Measurements from ENCODE around the gene PRKAG2.

The PRKAG2 gene

GRCh38 chr7:151738925-151739324 is 138.0 kb downstream of the PRKAG2 start:
- no peak for DNase-seq

GRCh38 chr7:151736403-151736909 is 140.5 kb downstream of the PRKAG2 start:
- DNase-seq = no peak

GRCh38 chr7:151735851-151736402 is 141.0 kb downstream of the PRKAG2 start:
- no peak for DNase-seq

DNA sequence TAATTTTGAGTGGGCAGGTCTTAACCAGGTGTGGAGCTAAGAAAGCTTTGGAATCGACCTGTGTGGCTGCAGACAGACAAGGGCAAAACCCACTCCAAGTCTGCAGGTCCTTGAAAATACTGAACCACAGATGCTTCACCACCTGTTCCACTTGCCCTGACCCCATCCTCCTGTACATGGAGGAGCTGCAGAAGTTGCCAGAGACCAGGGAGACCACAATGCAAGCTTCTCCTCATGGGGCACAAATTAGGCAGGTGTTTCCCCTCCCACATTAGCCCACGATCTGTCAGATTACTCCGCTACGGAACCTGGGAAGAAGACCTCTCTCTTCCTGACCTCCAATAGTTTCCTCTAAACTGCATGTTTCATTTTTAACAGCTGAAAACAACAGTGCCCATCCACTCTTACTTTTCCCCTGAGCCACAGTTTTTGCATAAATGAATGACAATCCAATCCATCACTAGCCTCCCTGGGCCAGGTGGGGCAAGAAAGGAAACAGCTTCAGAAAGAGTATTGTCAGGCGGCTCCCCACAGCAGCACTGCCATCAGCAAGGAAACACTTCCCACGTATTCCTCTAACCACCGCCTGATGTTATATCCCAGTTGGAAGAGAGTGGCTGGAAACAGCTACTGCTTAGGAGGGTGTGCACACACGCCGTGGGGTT is 141.6 kb downstream of the PRKAG2 start:
- DNase-seq = no peak

DNA sequence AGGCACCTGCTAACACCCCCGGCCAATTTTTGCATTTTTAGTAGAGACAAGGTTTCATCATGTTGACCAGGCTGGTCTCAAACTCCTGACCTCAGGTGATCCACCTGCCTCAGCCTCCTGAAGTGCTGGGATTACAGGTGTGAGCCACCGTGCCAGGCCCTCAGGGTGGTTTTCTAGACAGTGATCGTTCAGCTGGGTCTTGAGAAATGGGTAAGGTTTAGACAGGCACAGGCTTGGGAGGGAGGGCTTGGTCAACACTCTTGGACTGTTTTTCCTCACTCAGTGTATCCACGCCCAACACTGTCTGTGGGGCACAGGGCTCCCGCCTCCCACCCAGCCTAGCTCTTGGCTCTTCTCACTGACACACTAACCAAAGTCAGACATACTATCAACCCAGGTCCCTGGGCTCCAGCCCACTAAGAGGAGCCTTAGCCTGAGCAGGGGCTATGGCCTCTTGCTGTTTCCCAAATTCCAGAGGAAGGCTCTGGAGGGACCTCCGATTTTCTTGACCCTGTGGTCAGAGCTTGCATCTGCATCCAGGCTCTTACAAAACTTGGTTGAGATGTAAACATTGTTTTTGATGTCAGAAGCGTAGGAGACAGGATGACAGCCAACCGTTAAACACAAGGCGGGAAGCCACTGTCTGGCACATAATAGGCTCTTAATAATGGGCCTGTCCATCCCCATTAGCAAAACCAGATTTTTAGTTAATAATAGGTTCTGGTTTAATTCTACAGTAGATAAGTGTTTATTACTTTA is 143.9 kb downstream of the PRKAG2 start:
- DNase-seq = no peak

DNA sequence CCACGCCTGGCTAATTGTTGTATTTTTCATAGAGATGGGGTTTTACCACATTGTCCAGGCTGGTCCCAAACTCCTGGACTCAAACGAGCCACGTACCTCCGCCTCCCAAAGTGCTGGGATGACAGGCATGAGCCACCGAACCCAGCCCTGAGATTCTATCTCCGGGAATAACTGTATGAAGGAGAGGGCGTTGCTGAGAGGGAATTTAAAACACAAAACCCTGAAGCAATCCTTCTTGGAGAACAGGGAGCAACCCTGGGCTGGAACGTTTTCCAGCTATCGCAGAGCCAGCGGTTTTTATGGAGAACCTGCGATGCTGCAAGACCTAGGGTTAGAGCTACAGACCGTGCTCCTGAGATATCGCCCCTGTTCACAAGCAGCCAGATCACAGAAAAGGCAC is 144.6 kb downstream of the PRKAG2 start:
- DNase-seq = no peak

DNA sequence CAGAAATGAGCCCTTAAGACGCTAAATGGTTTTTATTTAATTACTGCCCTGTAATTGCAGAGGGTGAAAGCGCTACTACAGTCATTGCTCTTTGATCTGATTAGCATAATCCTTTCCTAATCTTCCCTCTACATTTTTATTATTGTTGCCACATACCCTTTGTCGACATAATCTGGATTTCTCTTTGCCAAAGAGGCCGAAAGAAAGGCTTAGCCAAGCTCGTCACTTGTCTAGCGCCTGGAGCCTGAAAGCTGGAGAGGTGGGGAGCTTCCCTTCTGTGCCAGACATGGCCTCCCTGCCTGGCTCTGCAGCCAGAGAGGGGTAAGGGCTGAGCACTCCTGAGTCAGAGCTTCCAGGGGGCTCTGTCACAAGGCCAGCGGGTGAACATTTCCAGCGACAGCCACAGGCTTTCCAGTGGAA is 145.9 kb downstream of the PRKAG2 start:
- DNase-seq = no peak

DNA sequence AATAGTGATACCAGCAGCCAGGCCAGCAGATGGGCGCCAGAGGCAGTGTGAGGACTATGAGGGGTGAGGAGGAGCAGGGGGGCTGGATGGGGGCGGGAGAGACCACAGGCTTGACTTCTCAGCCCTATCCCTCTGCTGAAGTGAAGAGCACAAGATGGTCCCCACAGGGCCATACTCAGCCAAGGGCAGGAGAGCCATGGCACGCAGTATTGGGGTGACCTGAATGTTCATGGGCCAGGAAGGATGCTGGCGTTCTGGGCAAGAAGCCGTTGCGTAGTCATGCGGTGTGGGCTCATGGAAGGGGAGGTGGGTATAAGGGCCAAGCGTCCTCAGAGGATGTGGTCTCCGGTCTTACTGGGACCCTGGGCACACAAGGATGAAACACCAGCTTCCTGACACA is 146.3 kb downstream of the PRKAG2 start:
- DNase-seq = no peak

DNA sequence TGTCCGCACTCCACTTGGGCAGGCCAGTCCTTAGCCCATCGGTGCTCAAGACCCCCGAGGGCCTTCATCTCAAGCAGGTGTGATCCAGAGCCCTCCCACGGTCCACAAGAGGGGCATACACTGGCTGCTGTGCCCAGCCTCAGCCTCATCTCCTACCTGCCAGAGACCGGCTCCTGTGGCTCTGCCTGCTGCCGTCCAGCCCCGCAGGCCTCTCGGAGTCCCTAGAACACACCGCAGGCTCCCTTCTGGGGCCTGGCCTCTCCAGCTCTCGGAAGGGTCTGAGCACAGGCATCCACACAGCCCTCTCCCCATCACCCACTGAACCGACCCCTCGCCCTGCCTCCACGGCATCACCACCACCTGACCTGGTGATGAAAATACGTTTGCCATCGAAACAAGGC is 147.4 kb downstream of the PRKAG2 start:
- DNase-seq = no peak

DNA sequence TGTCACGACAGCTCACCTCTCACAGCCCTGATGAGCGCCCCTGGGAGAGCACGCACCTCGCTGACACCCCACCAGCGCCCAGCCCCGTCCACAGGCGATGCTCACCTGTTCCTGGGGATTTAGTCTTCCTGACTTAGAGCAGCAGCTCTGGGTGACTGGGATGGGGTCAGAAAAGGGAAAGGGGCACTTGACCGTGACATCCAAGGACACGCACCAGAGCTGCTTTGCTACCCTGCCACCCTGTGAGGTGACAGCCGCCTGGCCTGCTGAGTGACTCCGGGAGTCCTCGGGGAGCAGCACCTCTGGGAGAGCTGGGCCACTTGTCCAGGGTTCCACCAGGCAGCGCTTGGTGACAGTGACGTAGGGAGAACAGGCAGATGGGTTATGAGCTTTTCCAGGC is 148.2 kb downstream of the PRKAG2 start:
- no peak for DNase-seq

- DNase-seq = no peak
These were observed 148.6 kb downstream of the PRKAG2 start for GRCh38 chr7:151728286-151728660.

DNA sequence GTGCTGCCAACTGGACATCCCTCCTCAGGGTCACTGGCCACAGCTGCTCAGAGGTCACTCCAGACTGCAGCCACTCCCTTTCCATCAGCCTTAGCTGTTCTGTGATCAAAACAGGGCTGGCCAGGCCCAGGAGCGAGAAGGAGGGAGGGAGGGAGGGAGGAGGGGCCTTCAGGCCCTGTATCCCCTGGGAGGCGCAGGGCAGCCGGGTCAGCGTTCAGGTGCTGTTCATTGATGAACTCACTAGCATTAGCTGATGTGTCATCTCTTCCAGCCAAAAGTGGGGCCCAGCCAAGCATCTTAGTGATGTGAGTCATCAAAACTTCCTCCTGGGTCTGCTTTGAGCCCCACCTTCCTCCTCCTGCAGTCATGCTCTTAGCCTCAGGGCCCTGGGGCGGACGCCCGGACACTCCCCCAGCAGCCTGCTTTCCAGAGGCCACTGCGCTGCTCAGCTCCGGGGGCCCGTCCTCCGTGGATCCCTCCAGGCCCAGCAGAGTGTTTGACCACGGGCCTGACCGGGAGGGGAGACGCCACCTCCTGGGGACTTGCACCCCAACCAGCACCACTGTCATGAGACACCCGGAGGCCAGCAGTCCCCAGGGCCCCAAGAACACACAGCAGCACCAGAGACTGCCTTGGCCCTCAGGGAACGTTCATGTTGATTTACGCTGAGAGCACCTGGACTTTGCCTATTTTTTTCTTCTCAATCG is 149.2 kb downstream of the PRKAG2 start:
- no peak for DNase-seq

DNA sequence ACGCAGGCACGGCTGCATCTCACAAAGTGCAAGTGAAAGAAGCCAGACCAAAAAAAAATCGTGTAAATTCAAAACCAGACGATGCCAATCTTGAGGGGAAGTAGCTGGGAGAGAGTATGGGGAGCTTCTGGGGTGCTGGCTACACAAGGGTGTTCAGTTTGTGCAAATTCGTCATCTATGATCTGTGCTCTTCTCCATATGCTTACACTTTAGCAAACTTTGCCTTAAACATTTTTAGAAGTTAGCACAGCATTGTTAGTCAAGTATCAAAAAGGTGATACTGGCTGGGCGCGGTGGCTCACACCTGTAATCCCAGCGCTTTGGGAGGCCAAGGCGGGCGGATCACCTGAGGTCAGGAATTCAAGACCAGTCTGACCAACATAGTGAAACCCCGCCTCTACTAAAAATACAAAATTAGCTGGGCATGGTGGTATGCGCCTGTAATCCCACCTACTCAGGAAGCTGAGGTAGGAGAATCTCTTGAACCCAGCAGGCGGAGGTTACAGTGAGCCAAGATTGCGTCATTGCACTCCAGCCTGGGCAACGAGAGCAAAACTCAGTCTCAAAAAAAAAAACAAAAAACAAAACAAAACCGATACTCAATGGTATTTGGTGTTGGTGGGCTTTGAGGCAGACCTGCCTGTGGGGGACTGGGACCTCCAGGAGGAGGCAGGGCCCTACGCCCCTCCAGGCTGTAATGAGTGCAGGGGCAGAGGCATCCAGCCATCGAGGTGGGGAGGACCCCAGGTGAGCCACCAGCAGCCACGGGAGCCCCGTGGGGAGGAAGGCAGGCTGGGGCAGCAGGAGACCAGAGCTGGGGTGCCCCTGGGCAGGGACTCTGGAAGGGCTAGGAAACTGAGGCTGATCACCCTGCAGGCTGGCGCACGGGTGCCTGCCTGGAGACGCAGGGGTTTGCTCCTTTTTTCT is 150.0 kb downstream of the PRKAG2 start:
- no peak for DNase-seq

GRCh38 chr7:151725844-151726651 is 150.9 kb downstream of the PRKAG2 start:
- no peak for DNase-seq

DNA sequence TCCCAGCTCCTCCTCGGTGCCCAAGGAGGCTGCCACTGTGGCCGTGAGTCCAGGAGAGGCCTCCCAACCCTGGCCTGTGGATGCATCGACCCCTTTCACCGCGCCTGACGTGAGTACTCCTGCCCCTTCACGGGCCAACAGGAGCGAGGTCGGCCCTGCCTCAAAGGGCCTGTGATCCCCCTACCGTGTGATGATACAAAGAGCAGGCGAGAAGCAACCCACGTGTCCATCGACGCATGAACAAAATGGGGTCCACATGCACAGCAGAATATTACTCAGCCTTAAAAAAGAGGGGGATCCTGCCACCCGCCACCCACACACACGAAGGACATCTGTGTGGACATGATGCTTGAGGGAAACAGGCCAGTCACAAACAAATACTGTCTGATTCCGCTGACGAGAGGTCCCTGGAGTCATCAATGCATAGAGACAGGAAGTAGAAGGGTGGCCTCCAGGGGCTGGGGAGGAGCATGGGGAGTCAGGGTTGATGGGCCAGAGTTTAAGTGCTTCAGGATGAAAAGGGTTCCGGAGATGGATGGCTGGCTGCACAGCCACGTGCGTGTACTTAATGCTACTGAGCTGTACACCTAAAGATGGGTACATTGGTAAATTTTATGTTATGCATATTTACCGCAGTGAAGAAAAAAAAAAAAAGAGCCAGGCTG is 151.9 kb downstream of the PRKAG2 start:
- no peak for DNase-seq

- DNase-seq = no peak
These were observed 152.5 kb downstream of the PRKAG2 start for GRCh38 chr7:151724250-151724915.

DNA sequence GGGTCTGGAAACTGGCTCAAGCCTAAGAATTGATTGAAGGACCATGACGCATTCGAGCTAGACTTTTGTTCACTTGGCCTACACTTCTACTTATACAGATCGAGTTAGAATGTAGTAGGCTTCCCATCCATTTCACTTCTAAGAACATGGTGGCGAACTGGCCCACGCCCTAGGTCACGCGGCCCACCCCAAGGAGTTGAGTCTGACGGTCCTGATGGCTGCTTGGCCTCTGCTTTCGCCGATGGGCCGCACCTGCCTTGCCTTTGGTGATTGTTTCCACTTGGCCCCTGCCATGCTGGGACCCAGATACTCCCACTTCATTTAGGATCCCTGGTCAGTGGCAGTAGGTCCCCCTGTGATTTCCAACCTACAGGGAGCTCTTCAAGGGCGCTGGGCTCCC is 153.6 kb downstream of the PRKAG2 start:
- DNase-seq = no peak

- DNase-seq = no peak
These were observed 154.4 kb downstream of the PRKAG2 start for GRCh38 chr7:151722533-151722932.

- DNase-seq = no peak
These were observed 155.2 kb downstream of the PRKAG2 start for GRCh38 chr7:151721694-151722093.

DNA sequence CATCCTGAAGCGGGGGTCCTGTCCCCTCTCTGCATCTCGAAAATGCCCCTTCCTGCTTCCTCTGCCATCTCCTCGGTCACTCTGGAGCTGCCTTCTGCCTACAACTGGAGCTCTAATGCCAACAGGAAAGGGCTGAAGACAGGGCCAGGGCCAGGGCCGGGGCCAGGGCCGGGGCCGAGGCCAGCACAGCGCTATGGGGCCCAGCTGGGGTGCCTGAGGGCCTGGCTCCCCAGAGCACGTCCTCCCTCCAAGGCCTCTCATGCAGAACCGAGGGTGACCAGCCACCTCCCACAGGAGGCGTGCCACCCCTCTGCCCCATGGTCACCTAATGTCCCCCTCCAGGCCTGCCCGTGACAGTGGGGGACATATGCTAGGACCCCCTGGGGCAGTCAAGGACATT is 155.7 kb downstream of the PRKAG2 start:
- DNase-seq = no peak

Measured in CD4-positive, alpha-beta T cell treated with Interleukin-17A for 1 hour (primary cell).